ENCODE data around the gene TAF4. TPM values are rescaled to one million over a fixed set of nuclear protein-coding genes. Genes with fewer than 3 reads are reported as not detected.
"Not testable (repeated sequence)": the region's sequence is repeated elsewhere in the genome, so short reads cannot be mapped to it uniquely, and the experiment has no call there.

TAF4 gene
- polyA plus RNA-seq, 3 donors = 18.0 to 20.1 (median 18.3) TPM

GRCh38 chr20:61960836-61961235, 104.8 kb downstream of the TAF4 start:
- no peak for DNase-seq (ENCODE audit: extremely low read depth in 1 of 11, low read depth in 9 of 11, low spot score in 4 of 11)

- no peak for DNase-seq (ENCODE audit: extremely low read depth in 1 of 11, low read depth in 9 of 11, low spot score in 4 of 11)
Observed at GRCh38 chr20:61958773-61959700, 106.6 kb downstream of the TAF4 start.

GRCh38 chr20:61957961-61958715, 107.5 kb downstream of the TAF4 start:
- no peak for DNase-seq (ENCODE audit: extremely low read depth in 1 of 11, low read depth in 9 of 11, low spot score in 4 of 11)

- DNase-seq (ENCODE audit: extremely low read depth in 1 of 11, low read depth in 9 of 11, low spot score in 4 of 11) = peak in 2 of 11 donors; percentile 15 to 19
Observed at GRCh38 chr20:61956396-61957342, 109.0 kb downstream of the TAF4 start.

GRCh38 chr20:61955668-61956395, 109.8 kb downstream of the TAF4 start:
- no peak for DNase-seq (ENCODE audit: extremely low read depth in 1 of 11, low read depth in 9 of 11, low spot score in 4 of 11)

- no peak for DNase-seq (ENCODE audit: extremely low read depth in 1 of 11, low read depth in 9 of 11, low spot score in 4 of 11)
Observed at GRCh38 chr20:61954276-61955021, 111.2 kb downstream of the TAF4 start.

- DNase-seq (ENCODE audit: extremely low read depth in 1 of 11, low read depth in 9 of 11, low spot score in 4 of 11) = peak in 1 of 11 donors; percentile 19
Observed at GRCh38 chr20:61953037-61954021, 112.4 kb downstream of the TAF4 start.

- DNase-seq (ENCODE audit: extremely low read depth in 1 of 11, low read depth in 9 of 11, low spot score in 4 of 11) = peak; percentile 58 to 83 (median 75)
Observed at GRCh38 chr20:61951695-61952533, 113.8 kb downstream of the TAF4 start.

- DNase-seq (ENCODE audit: extremely low read depth in 1 of 11, low read depth in 9 of 11, low spot score in 4 of 11) = no peak
Observed at GRCh38 chr20:61950641-61951071, 115.0 kb downstream of the TAF4 start.

- no peak for DNase-seq (ENCODE audit: extremely low read depth in 1 of 11, low read depth in 9 of 11, low spot score in 4 of 11)
Observed at GRCh38 chr20:61949714-61950640, 115.7 kb downstream of the TAF4 start.

- no peak for DNase-seq (ENCODE audit: extremely low read depth in 1 of 11, low read depth in 9 of 11, low spot score in 4 of 11)
Observed at GRCh38 chr20:61949363-61949713, 116.3 kb downstream of the TAF4 start.

- DNase-seq (ENCODE audit: extremely low read depth in 1 of 11, low read depth in 9 of 11, low spot score in 4 of 11) = no peak
Observed at GRCh38 chr20:61948586-61949362, 116.9 kb downstream of the TAF4 start.

- not testable (repeated sequence) for DNase-seq (ENCODE audit: extremely low read depth in 1 of 11, low read depth in 9 of 11, low spot score in 4 of 11)
Observed at GRCh38 chr20:61948056-61948455, 117.6 kb downstream of the TAF4 start.

- DNase-seq (ENCODE audit: extremely low read depth in 1 of 11, low read depth in 9 of 11, low spot score in 4 of 11) = not testable (repeated sequence)
Observed at GRCh38 chr20:61945495-61945894, 120.2 kb downstream of the TAF4 start.
